SK-N-DZ (cell line): ENCODE data around the gene TSSK3.
"Not testable (repeated sequence)": the region's sequence is repeated elsewhere in the genome, so short reads cannot be mapped to it uniquely, and the experiment has no call there.

Source experiments
- DNase-seq: peaks from one replicate; pipeline ENCODE4 v3.0.0-alpha.2; 2015; ENCODE audit warnings: low spot score

The TSSK3 gene

DNA sequence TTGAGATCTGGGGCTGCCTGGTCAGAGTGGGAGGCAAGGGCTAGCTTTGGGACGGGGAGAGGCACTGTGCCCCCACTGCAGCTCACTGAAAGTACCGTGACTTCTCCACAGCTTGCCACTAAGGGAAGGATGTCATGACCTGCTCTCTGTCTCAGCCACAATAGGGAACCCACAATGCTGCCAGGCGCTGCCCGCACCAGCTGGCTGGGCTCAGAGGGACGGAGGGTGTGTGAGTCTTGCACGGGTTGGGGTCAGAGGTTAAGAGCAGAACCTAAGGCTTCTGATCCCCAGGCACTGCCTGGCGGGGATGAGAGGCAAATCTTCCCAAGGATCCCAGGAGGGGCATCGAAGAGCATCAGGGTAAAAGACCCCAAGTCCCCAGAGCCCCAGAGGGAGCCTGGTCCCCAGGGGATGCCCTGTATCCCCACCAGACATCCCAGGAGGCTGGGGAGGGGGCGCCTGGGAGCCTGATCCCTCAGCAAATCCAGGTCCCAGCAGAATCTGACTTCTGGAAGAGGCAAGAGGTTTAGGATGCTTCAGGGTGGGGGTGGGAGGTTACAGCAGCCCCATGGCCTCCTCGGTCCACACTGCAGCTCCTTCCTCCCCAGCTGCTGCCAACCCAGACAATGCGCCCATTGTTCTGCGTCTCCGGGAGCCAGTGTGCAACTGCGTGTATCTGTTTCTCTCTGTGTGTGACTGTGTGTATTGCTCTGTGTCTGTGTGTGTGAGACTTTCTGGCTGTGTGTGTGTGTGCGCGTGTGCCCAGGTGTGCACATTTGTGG, 24.3 kb upstream of the TSSK3 start:
- DNase-seq = no peak

GRCh38 chr1:32338637-32339145, 23.6 kb upstream of the TSSK3 start:
- no peak for DNase-seq

GRCh38 chr1:32339363-32339978, 22.9 kb upstream of the TSSK3 start:
- no peak for DNase-seq

DNA sequence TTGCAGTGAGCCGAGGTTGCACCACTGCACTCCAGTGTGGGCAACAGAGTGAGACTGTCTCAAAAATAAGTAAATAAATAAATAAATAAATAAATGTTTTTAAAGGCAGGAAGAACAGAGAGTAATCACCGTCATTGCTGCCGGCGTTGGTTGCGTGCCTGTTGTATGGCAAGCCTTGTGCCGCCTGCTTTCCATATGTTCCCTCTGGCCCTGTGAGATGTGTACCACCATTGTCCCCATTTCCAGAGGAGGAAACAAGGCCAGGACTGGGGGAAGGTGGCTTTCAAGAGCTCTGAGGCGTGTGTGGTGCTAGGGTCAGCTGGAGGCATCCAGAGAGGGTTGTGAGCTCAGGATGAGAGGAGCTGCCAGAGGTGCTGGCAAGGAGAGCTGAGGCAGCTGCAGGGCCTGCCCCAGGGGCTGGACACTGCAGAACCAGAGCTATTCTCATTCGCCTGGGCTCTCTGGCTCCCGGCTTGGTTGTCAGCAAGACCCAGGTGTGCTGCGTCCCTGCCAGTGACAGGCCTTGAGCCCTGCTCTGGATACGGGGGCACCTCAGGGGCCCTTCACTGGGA, 21.1 kb upstream of the TSSK3 start:
- no peak for DNase-seq

- DNase-seq = no peak
These were observed 20.4 kb upstream of the TSSK3 start for GRCh38 chr1:32341971-32342370.

DNA sequence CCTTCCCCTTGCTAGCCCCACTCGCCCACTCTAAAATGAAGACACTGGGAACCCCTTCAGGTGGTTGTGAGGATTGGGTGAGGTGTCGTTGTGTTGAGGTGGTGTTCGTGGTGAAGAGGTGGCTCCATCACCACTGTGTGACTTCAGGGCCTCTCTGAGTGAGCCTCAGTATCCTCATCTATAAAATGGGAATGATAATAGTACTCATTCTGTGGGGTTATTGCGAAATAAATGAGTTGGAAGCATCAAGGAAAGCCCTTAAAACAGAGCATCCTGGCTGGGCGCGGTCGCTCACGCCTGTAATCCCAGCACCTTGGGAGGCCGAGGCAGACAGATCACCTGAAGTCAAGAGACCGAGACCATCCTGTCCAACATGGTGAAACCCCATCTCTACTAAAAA, 19.6 kb upstream of the TSSK3 start:
- DNase-seq = no peak

DNA sequence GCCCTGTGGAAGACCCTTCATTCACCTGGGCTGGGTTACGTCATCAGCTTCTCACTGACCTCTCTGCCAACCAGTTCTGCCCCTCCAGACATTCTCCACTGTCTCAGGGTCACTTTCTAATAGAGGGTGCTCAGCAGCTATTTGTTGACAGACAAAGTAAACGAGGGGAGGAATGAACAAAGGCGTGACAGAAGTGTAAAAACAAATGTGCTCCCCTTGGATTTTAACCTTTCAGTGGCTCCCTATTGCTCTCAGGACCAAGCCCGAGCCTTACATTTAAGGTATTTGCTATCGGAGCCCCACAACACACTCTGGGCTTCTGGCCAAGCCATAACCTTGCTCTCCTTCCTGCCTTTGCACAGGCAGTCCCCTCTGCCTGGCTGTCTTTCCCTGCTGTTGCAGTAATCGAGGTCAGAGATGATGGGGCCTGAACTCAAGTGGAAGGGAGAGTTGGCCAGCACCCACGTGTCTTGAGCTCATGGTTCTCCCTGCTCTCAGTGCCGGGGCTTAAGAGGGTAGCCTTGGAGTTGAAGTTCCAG, 17.0 kb upstream of the TSSK3 start:
- DNase-seq = no peak

DNA sequence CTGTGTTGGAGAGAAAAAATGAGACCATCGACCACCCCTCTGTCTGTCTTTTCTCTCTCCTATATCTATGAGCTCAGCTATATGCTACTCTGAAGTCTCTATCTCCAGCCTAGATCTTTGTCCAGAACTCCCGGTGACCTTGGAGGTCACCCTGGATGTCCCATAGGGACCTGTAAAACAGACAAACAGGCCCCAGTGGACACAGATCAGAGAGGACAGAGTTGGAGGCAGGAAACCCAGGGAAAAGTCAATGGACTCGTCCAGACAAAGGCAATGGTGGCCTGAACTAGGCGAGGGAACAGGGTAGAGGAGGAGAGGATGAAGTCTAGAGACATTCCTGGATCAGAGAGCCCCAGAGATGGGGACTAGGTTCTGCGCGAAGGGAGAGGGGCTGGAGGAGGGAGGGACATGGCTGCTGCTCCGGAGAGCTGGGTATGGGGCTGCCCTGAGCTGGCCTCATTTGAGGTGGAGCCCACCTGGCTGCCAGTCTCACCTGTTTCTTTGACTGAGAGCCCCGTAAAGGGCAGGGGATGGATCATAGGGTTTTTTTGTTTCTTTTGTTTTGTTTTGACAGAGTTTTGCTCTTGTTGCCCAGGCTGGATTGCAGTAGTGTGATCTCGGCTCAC, 15.7 kb upstream of the TSSK3 start:
- DNase-seq = no peak

DNA sequence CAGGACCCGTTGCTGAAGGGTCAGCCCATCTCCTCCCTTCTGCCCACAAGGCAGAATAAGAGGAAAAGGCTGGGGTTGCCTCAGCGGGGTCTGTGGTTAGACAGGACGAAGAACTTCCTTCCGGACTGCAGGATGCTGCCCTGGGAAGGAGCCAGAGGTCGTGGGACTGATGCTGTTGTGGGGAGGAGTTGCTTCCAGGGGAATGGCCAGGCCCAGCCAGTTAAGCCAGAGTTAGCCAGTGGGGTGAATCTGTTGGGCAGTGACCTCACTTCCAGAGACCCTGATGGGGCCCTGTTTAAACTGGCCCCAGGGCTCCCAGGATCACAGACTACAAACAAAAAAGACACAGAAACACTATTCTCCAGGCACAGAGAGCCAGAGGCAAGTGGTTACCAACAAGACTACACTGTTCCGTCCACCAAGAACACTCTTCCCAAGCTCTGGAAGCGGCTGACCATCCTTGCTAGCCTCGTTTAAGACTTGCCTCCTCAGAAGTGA, 13.1 kb upstream of the TSSK3 start:
- DNase-seq = no peak

- DNase-seq = no peak
These were observed 11.4 kb upstream of the TSSK3 start for GRCh38 chr1:32350785-32351398.

GRCh38 chr1:32351399-32352238, 10.7 kb upstream of the TSSK3 start:
- DNase-seq = peak; percentile 91

DNA sequence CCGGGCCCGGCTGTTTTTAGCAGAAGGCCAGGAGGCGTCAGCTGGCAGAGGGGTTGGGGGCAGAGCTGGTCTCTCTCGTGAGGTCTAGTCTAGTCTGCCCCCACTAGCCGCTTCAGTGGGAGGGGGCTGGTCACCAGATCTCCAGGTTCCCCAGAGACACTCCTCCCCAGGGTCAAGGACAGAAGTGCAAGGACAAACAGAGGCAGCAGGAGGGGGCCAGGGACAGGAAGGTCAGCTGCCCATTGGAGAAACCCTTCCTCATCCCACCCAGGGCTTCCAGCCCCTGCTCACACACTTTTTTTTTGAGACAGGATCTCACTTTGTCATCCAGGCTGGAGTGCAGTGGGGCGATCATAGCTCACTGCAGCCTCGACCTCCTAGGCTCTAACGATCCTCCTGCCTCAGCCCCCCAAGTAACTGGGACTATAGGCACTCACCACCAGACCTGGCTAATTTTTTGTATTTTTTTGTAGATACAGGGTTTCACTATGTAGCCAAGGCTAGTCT, 10.0 kb upstream of the TSSK3 start:
- DNase-seq = no peak

DNA sequence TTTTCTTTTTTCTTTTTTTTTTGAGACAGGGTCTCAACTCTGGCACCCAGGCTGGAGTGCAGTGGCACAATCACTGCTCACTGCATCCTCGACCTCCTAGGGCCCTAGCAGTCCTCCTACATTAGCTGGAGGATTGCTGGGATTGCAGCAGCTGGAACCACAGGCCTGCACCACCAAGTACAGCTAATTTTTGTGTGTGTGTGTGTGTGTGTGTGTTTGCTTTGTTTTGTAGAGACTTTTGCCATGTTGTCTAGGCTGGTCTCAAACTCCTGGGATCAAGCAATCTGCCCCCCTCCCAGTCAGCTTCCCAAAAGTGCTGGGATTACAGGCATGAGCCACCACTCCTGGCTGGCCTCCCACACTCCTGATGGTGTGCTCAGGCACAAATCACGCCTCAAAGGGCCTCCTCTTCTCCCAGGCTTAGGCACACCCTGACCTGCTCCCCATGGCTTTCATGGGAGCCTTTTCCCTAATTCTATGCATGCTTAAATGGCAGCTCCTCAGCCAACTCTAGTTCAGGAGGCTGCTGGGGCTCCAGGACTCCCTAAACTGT, 9.4 kb upstream of the TSSK3 start:
- no peak for DNase-seq

GRCh38 chr1:32353431-32353830, 8.9 kb upstream of the TSSK3 start:
- no peak for DNase-seq

GRCh38 chr1:32353886-32354570, 8.3 kb upstream of the TSSK3 start:
- DNase-seq = no peak

DNA sequence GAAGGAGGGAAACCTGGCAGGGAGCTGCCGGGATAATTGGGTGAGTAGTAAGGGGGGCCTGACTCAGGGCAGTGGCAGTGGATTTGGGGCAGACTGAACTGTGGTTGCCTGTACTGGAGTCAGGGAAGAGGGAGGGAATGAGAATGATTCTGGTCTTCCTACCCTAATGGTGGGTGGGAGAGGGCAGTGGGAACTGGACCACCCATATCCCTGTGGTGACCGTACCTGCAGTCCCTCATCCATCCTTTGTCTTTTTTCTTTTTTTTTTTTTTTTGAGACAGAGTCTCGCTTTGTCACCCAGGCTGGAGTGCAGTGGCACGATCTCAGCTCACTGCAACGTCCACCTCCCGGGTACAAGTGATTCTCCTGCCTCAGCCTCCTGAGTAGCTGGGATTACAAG, 6.6 kb upstream of the TSSK3 start:
- not testable (repeated sequence) for DNase-seq

DNA sequence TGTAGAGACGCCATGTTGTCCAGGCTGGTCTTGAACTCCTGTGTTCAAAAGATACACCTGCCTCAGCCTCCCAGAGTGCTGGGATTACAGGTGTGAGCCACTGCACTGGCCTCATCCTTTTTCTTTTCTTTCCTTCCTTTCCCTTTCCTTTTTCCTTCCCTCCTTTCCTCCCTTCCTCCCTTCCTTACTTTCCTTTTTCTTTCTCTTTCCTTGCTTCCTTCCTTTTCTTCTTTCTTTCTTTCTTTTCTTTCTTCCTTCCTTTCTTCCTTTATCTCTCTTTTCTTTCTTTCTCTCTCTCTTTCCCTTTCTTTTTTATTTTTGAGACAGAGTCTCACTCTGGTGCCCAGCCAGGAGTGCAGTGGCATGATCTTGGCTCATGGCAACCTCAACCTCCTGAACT, 5.9 kb upstream of the TSSK3 start:
- no peak for DNase-seq

DNA sequence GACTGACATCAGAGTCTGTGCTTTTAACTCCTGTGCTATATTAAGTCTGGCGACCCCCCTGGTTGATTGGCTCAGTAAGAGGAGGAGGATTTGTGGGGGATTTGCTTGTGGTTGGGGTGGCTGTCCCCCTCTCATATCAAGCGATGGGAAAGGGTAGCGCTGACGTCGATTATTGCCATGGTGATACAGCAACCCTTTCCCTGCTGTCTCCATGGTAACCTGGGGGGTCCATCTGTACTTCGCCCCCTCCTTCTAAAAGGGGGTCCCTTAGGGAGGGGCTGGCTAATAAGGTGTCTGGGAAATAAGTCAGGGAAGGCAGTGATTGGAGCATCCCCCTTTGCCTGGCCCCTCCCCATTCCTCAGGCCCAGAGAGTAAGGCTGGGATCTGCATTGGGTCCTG, 4.7 kb upstream of the TSSK3 start:
- no peak for DNase-seq

- no peak for DNase-seq
These were observed 3.9 kb upstream of the TSSK3 start for GRCh38 chr1:32358435-32358834.

- no peak for DNase-seq
These were observed 1.0 kb upstream of the TSSK3 start for GRCh38 chr1:32361308-32361673.
